Measurements from ENCODE around the gene ERC2. TPM values are rescaled to one million over a fixed set of nuclear protein-coding genes. Genes with fewer than 3 reads are reported as not detected.

ERC2 gene
- total and polyA plus RNA-seq, 2 donors (not counting 3 experiments of a cell fraction or from before 2014, with no cell fraction given) = 5.6 to 15.5 TPM

DNA sequence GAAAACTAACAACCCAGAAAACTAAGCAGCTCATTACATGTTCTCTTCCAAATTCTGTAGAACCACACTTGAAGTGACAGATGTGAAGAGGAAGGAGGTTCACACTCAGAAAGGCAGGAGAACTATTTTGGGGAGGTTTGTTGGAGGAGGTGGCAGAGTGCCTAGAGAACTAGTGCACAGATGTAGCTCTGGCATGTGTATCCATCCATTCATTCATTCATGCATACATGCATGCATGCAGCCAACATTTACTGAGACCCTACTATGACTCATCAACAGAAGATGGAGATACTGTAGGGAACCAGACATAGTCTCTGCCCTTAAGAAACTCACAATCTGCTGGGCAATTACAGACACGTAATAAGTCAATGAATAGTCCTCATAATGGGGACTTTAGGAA lies 116.7 kb downstream of the ERC2 start:
- CTCF ChIA-PET = interaction anchor here (2.3 kb wide), 1 partner anchor 10 kb away, joined by 14 read pairs; no protein-coding TSS in a partner anchor

DNA sequence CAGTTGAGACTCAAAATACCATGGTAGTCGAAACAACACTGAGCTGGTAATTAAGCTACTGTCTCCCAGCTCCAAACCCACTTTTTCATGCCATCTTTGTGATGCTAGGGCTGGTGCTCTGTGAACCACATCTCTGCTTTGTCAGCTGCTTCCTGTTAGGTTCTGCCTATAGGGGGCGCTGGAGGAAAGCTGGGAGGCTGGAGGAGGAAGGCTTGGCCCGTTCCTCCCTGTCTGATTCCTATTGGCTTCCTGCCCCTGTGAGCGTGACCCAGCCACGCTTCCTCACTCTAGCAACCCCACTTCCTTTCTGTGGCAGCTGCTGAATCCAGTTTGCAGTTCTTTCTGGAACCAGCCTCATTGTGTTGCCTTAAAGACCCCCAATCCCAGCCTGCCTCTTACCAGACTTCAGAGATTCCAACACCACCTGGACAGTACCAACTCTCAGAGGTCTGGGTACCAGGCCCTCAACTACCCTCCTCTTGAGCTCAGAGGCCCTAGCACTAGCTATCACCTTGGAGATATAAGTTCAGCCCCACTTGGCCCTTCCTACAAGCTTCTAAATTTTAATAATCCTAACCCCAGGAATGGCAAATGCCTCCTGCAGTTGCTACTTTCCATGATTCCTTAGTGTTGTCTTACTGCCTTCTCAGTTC lies 120.9 kb downstream of the ERC2 start:
- no TSS peak for BruUV-seq (replicated peaks)
- Histone ChIP-seq H3K4me3 (replicated peaks in 1 of 3; ENCODE audit: insufficient read depth in 1 of 3, low read depth in 1 of 3, low read length in 3 of 3) (no peak overlapping the region), H3K9ac (replicated peaks; ENCODE audit: extremely low read depth, insufficient read depth, low read length) (no peak overlapping the region), H3K9me3 (replicated peaks; ENCODE audit: control insufficient read depth, insufficient read depth, low read length) (no peaks in the 10 kb centered on the region), H2AFZ (ENCODE audit: low read depth, low read length) (no peak overlapping the region), H3K36me3 (ENCODE audit: control insufficient read depth in 2 of 2, extremely low read depth in 1 of 2, insufficient read depth in 2 of 2, low read length in 2 of 2) (no peaks in the 10 kb centered on the region), H3K27me3 (ENCODE audit: control insufficient read depth in 2 of 2, insufficient read depth in 2 of 2, low read length in 2 of 2) (no peaks in the 10 kb centered on the region), H3K27ac (ENCODE audit: insufficient read depth, low read depth, low read length) (no peak overlapping the region), H3K9me1 (replicated peaks; ENCODE audit: control insufficient read depth, extremely low read depth, insufficient read depth, low read length) (no peaks in the 10 kb centered on the region), H3K4me2 (ENCODE audit: insufficient read depth, low read length) (no peak overlapping the region), H3K4me1 (ENCODE audit: control insufficient read depth, extremely low read depth, insufficient read depth, low read length) (no peaks in the 10 kb centered on the region), H3K79me2 (ENCODE audit: control insufficient read depth, insufficient read depth, low read length) (no peaks in the 10 kb centered on the region), H4K20me1 (replicated peaks; ENCODE audit: control insufficient read depth, extremely low read depth, insufficient read depth, low read length) (no peaks in the 10 kb centered on the region)
- dilution Hi-C loops (cut with MboI; ENCODE audit: extremely low pct_ligation_motif_present, low sequenced_read_pairs) = no loop called here
- TF ChIP-seq FOS (IDR thresholded peaks at IDR 0.05; ENCODE audit: borderline replicate concordance, insufficient read depth, low read length) = no peak
- TF ChIP-seq, protein P1, sequence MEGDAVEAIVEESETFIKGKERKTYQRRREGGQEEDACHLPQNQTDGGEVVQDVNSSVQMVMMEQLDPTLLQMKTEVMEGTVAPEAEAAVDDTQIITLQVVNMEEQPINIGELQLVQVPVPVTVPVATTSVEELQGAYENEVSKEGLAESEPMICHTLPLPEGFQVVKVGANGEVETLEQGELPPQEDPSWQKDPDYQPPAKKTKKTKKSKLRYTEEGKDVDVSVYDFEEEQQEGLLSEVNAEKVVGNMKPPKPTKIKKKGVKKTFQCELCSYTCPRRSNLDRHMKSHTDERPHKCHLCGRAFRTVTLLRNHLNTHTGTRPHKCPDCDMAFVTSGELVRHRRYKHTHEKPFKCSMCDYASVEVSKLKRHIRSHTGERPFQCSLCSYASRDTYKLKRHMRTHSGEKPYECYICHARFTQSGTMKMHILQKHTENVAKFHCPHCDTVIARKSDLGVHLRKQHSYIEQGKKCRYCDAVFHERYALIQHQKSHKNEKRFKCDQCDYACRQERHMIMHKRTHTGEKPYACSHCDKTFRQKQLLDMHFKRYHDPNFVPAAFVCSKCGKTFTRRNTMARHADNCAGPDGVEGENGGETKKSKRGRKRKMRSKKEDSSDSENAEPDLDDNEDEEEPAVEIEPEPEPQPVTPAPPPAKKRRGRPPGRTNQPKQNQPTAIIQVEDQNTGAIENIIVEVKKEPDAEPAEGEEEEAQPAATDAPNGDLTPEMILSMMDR (IDR thresholded peaks at IDR 0.05; ENCODE audit: extremely low read depth in 1 of 2, insufficient read depth in 1 of 2, low read depth in 1 of 2, low read length in 2 of 2) = peak; percentile 42 to 52
- ChIA-PET CTCF (interaction anchor here (0.7 to 1.7 kb wide), 19 partner anchors 9 to 327 kb away, joined by 3 to 16 read pairs (median 4); no protein-coding TSS in a partner anchor), POLR2A (no interaction called here)
- intact Hi-C loops (cut with micrococcal nuclease) = loop anchor here (1.0 kb wide), 2 partner anchors 100 to 147 kb away; no protein-coding TSS in a partner anchor
- DNase-seq (ENCODE audit: low read depth, low spot score) (peak; percentile 24), FAIRE-seq (no peak)

More for the DNA sequence above, 116.7 kb downstream of the ERC2 start:
- Histone ChIP-seq H3K79me2 (ENCODE audit: control insufficient read depth, insufficient read depth, low read length) (no peaks in the 10 kb centered on the region), H3K9ac (replicated peaks; ENCODE audit: extremely low read depth, insufficient read depth, low read length) (no peak overlapping the region), H3K4me1 (ENCODE audit: control insufficient read depth, extremely low read depth, insufficient read depth, low read length) (no peaks in the 10 kb centered on the region), H3K27ac (ENCODE audit: insufficient read depth, low read depth, low read length) (no peak overlapping the region), H3K9me1 (replicated peaks; ENCODE audit: control insufficient read depth, extremely low read depth, insufficient read depth, low read length) (no peaks in the 10 kb centered on the region), H3K9me3 (replicated peaks; ENCODE audit: control insufficient read depth, insufficient read depth, low read length) (no peaks in the 10 kb centered on the region), H3K4me2 (ENCODE audit: insufficient read depth, low read length) (no peak overlapping the region), H2AFZ (ENCODE audit: low read depth, low read length) (no peak overlapping the region), H3K27me3 (ENCODE audit: control insufficient read depth in 2 of 2, insufficient read depth in 2 of 2, low read length in 2 of 2) (no peaks in the 10 kb centered on the region), H4K20me1 (replicated peaks; ENCODE audit: control insufficient read depth, extremely low read depth, insufficient read depth, low read length) (no peaks in the 10 kb centered on the region), H3K36me3 (ENCODE audit: control insufficient read depth in 2 of 2, extremely low read depth in 1 of 2, insufficient read depth in 2 of 2, low read length in 2 of 2) (no peaks in the 10 kb centered on the region), H3K4me3 (replicated peaks in 1 of 3; ENCODE audit: insufficient read depth in 1 of 3, low read depth in 1 of 3, low read length in 3 of 3) (no peak overlapping the region)
- intact Hi-C loops (cut with micrococcal nuclease) = no loop called here
- no peak for FAIRE-seq
- TF ChIP-seq POLR2A (IDR thresholded peaks at IDR 0.05; ENCODE audit: low read depth, low read length) (no peak), JUN (IDR thresholded peaks at IDR 0.05; ENCODE audit: borderline replicate concordance, insufficient read depth, insufficient read length, low read depth) (peak; percentile 14)
- dilution Hi-C loops (cut with MboI; ENCODE audit: extremely low pct_ligation_motif_present, low sequenced_read_pairs) = no loop called here
- POLR2A ChIA-PET = no interaction called here
- DNase-seq (ENCODE audit: low read depth, low spot score) = no peak
- no TSS peak for BruUV-seq (replicated peaks)
